HG03558 (cell line): ENCODE measurements around the gene EFS.
A peak's percentile ranks its signal among the peaks of the same experiment; 100 is the strongest.
"Not testable (repeated sequence)": the region's sequence is repeated elsewhere in the genome, so short reads cannot be mapped to it uniquely, and the experiment has no call there.

Experiments
- ATAC-seq: cut with Tn5 transposase; IDR thresholded peaks from one replicate; pipeline ENCODE4 v1.9.1; 2021; ENCODE audit warnings: moderate number of reproducible peaks; ENCODE audit not compliant: unreplicated experiment; ENCODE audit errors: extremely low read depth

Gene EFS

DNA sequence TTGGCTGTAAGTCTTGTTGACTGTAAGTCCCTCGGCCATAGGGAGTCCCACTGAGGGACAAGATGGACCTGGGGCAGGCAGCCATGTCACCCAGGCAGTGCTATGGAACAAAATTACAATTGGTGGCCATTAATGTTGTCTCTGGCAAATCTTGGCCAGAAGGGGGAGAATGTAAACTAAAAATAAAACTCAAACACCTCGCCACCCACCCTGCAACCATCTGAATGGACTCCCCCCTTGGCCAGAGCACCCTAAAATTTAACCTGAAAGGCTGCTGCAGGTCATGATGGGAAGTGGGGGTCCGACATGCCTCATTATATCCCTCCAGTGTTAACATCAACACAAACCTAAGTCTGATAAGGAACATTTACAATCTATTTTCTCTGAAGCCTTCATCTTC, 20.5 kb downstream of the EFS start:
- ATAC-seq, result no peak

DNA sequence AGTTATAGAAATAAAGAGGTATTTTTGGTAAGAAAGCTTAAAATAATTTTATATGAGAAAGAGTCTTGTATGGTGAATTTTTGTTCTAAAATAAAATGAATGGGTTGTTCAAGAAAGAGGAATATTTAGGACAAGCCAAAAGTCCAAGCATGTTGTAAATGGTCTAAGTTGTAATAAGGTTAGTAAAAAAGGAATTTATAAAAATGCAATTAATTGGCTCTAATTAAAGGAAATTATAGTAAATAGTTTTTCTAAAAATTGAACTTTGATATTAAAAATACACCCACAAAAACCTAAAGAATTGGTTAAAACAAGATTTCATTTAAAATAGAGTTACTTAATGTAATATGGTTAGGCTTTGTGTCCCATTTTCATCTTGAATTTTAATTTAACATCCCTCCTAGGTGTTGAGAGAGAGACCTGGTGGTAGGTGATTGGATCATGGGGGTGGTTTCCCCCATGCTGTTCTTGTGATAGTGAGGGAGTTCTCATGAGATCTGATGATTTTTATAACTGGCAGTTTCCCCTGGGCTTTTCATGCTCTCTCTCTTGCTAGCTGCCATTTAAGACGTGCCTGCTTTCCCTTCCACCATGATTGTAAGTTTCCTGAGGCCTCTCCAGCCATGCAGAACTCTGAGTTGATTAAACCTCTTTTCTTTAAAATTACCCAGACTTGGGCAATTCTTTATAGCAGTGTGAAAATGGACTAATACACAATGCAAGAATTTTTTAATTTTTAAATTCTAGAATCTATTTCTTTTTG, 25.3 kb downstream of the EFS start:
- ATAC-seq, result no peak

DNA sequence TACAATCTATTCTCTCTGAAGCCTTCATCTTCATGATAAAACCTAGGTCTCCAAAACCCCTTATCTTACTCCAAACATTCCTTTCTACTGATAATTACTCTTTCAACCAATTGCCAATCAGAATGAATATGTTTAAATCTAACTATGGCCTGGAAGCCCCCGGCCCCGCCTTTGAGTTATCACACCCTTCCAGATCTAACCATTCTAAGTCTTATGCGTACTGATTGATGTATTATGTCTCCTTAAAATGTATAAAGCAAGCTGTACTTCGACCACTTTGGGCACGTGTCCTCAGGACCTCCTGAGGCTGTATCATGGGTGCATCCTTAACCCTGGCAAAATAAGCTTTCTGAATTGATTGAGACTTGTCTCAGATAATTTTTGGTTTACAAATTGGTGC, 29.3 kb downstream of the EFS start:
- ATAC-seq, result no peak

DNA sequence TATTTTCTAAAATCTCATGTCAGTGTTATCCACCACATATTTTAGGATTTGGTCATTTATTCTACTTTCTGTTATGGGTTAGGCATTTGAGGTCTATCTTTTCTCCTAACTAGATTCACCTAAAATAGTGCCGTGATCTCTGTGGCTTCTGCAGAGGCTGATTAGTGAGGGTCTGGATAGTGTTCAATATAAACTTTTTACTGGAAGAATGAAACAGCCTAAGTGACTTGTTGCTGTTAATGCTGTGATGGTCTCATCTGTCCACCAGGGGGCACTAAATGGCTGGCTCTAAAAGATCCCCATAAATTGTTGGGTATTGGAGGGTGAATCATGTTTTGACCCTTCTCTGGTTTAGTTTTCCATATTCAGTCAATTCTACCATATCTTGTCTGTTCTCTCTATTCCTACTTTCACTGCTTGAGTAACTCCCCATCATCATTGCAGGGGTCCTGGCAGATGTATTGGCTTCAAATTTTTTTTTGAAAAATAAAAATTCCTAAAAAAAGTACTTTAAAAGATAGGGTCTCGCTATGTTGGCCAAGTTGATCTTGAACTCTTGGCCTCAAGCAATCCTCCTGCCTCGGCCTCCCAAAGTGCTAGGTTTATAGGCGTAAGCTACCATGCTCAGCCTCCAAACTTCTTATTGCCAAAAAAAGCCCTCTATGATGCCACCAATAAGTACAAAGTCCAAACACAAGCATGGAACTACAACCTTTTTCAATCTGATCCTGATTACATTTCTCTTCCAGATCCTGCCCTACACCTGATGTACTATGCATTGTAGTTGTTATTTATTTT, 36.8 kb downstream of the EFS start:
- no peak for ATAC-seq

DNA sequence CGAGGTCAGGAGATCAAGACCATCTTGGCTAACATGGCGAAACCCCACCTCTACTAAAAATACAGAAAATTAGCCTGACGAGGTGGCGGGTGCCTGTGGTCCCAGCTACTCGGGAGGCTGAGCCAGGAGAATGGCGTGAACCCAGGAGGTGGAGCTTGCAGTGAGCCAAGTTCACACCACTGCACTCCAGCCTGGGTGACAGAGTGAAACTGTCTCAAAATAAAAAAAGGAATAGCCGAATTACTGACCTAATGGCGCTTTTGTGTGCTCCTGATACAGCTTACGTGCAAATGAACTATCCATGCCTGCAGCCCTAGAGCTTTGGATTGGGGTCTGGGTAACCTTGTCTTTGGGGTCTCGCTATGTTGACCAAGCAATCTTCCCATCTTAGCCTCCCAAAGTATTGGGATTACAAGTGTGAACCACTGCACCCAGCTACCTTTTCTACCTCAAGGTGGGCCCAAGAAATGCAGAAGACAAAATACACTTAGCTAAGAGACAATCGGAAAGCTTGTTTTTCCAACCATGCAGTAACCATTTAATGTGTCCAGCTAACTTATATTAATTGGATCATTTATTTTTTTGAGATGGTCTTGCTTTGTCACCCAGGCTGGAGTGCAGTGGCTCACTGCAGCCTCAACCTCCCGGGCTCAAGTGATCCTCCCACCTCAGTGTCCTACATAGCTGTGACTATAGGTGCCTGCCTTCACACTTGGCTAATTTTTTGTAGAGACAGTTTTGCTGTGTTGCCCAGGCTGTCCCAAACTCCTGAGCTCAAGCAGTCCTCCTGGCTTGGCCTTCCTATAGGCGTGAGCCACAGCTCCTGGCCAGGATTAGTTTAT, 38.3 kb downstream of the EFS start:
- ATAC-seq, result no peak

DNA sequence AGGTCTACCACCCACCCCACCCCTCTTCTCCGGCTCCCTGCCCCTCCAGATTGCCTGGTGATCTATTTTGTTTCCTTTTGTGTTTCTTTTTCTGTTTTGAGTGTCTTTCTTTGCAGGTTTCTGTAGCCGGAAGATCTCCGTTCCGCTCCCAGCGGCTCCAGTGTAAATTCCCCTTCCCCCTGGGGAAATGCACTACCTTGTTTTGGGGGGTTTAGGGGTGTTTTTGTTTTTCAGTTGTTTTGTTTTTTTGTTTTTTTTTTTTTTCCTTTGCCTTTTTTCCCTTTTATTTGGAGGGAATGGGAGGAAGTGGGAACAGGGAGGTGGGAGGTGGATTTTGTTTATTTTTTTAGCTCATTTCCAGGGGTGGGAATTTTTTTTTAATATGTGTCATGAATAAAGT, 39.2 kb downstream of the EFS start:
- ATAC-seq, result not testable (repeated sequence)

DNA sequence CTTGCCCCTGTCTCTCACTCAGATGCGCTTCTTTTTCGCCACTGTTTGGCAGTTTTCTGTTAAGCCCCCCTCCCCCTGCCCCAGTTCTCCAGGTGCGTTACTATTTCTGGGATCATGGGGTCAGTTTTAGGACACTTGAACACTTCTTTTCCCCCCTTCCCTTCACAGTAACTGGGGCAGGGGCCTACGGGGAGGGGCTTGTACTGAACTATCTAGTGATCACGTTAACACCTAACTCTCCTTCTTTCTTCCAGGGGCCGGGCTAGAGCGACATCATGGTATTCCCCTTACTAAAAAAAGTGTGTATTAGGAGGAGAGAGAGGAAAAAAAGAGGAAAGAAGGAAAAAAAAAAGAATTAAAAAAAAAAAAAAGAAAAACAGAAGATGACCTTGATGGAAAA, 40.0 kb downstream of the EFS start:
- no peak for ATAC-seq

DNA sequence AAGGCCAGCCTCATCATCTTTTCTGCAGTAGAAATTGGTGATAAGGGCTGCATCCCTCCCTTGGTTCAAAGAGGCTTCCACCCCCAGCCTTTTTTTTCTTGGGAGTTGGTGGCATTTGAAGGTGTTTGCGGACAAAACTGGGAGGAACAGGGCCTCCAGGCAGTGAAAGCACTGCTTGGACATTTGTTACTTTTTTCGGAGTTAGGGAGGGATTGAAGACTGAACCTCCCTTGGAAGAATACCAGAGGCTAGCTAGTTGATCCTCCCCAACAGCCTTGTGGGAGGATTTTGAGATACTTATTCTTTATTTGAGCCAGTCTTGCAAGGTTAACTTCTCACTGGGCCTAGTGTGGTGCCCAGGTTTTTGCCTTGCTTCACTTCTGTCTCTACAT, 40.5 kb downstream of the EFS start:
- no peak for ATAC-seq

DNA sequence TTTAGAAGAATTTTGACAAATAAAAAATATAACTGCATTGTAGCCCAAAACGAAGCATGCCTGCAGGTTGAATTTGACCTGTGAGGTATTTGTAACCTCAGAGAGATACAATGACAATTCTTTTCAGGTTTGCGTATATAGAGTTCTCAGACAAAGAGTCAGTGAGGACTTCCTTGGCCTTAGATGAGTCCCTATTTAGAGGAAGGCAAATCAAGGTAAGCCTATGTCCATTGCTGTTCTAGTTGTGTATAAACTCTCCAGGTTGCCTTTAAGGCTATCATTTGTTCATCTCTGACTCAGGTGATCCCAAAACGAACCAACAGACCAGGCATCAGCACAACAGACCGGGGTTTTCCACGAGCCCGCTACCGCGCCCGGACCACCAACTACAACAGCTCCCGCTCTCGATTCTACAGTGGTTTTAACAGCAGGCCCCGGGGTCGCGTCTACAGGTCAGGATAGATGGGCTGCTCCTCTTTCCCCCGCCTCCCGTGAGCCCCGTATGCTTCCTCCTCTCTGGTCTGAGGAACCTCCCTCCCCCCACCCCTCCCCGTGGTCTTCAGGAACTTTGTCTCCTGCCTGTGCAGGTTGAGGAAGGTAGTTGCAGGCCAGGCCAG, 41.0 kb downstream of the EFS start:
- no peak for ATAC-seq

DNA sequence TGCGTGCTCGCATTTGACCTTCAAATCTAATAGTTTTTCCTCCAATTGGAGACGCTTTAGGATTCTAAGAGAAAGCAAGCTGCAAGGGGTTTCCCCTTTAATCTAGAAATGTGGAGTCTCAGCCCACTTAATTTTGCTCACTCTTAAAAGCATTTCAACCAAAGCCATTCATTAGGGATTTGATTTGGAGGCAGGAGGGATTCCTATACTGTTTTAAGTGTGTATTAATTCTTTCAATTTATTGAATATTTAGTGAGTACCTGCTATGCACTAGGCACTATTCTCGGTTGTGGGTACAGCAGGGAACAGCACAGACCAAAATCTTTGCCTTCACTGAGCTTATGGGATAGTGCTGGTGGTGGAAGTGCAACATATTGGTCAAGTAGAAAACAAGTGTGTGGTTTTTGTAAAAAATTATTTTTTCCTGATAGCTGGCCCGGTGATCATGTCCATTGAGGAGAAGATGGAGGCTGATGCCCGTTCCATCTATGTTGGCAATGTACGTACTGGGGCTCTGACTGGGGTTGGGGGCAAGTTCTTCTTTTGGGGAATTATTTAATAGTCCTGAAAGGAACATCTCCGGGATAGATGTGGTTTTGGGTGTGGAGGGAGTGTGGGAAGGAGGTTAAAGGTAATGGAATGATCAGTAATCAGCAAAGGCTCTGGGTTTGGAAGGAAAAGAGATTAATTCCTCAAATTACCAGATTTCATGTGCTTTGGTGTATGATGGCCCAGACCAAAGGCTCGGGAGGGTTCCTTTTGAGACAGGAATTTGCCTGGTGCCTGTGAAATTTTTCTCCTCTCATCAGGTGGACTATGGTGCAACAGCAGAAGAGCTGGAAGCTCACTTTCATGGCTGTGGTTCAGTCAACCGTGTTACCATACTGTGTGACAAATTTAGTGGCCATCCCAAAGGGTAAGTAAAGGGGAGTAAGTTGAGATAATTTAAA, 42.1 kb downstream of the EFS start:
- no peak for ATAC-seq

DNA sequence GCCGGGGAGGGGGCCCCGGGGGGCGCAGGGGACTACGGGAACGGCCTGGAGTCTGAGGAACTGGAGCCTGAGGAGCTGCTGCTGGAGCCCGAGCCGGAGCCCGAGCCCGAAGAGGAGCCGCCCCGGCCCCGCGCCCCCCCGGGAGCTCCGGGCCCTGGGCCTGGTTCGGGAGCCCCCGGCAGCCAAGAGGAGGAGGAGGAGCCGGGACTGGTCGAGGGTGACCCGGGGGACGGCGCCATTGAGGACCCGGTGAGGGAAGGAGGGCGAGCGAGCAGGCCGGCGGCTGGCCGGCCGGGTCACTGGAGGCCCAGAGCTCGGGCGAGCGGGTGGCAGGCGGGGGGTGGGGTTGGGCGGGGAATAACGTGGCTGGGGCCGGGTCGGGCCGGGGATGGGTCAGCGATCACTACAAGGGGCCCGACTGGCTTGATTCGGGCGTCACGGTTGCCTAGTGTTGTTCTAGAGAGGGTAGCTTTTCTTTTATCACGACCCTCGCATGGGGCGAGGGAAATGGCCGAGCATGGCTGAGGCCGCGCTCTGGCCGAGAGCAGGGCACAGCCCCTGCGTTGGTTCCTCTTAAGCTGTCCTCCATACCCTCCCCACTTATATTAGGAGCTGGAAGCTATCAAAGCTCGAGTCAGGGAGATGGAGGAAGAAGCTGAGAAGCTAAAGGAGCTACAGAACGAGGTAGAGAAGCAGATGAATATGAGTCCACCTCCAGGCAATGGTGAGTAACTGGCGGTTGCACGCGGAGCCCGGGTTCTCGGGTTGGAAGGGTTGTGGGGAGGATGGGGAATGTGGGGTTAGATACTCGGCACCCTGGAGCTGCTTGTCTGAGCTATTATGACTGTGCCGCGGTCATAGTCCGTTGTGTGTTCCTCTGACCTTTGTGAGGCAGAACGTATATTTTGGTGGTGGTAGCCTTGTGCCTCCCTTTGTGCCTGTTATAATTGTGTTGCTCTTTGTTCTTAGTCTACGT, 43.1 kb downstream of the EFS start:
- no peak for ATAC-seq

DNA sequence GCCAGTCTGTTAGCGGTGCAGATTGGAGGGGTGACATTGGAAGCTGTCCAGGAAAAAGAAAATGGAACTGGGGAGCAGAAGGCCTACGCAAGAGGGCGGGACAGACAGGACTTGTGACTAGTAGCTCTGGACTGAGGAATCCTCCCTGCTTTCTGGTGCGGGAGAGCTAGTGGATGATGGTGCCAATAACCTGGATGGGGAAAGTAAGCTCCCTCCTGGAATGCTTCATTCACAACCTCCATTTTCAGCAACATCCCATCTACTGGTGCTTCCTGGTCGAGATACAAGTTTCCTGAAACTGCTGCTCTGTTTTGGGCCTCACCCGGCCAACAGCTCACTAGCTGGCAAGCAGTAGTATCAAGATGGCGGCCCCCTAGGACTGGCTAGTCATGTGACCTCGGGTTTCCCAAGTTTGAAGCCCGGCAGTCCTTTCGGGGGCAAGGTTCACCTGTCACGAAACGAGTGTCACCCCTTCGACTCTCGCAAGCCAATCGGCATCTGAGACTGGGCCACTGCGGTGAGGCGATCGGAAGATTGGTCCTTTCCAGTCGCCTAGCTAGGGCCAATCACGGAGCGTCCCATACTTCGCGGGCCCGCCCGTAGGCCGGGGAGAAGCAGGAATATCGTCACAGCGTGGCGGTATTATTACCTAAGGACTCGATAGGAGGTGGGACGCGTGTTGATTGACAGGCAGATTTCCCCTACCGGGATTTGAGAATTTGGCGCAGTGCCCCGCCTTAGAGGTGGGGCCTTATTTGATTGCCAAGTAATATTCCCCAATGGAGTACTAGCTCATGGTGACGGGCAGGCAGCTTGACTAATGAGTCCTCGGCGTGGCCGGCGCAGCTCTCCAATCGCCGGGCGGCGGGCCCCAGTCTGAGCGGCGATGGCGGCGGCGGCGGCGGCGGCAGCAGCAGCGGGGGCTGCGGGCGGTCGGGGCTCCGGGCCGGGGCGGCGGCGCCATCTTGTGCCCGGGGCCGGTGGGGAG, 44.1 kb downstream of the EFS start, which contains the start of gene PABPN1:
Gene PABPN1 (plus strand): TSS at position 874 of the 988 bp plus-strand sequence. CDS start 13 bp downstream, at position 887.
- ATAC-seq, result peak; percentile 85

DNA sequence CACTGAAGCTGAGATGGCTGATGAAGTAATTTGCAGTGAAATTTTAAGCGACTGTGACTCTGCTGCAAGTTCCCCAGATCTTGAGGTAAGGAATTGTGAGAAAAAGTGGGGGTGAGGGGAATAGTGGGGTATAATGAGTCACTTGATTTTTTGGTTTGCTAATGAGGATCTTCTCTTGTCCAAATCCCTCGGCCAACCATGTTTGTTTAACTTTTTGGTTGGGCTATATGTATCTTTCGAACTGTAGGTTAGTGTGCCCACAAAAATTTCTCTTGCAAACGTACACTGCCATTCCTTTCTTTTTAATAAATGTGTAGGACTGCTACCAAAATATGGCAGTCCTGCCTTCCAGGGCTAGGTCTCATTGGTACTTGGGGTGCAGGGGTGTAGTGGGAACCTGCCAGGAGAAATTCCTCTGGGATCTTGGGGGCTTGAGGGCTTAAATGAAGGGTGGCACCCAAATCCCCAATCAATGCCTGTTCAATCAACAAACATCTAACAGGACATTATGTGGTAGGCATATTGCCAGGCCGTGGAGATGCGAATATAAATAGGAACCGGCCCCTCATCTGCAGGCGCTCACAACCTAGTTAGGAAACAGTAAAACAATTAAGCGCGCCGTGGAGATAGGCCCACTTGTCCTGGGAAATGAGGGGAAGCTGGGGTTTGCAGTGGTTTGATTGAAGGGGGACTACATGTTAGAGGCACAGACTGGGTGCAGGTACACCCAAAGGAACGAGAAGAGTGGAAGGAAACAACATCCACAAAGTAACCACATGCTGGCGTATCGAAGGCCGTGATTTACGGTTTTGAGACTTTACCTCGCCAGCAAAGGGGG, 45.0 kb downstream of the EFS start:
- ATAC-seq, result no peak

DNA sequence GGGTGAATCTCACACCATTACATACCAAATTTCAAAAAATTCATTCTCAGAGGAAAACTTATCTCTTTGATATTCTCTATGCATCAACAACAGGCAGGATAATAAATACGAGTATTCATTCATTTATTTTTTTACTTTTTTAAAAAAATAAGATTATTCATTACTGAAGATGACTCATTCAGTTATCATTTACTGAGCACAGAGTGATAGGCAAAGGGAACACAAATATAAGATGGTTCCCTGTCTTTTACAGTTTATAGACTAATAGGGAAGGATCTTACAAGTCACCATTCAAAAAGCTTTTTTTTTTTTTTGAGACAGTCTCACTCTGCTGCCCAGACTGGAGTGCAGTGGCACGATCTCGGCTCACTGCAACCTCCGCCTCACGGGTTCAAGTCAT, 48.7 kb downstream of the EFS start:
- ATAC-seq, result no peak

DNA sequence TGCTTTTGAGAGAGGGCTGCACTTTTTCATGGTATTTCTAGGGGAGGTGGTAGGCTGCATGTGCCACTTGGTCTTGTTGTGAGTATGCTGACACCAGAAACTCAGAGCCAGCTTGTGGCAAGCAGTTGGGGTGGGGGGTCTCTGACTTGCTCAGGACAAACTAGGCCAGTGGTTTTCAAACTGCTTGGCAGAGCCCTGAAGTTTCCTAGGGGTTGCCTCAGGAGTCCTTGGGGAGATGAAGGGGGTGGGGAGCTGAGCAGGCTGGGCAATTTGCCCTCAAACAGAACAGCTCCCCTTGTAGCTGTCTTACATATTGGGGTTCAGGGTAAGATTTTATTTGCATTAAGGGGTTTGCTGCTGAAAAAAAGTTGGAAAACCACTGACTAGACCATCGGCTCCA, 54.4 kb downstream of the EFS start:
- ATAC-seq, result no peak
